A549 (cell line): Measurements from ENCODE around the gene AFF1. TPM values are rescaled to one million over a fixed set of nuclear protein-coding genes. Genes with fewer than 3 reads are reported as not detected.
A peak's percentile ranks its signal among the peaks of the same experiment; 100 is the strongest.

ENCODE experiments used
- ATAC-seq, 2 experiments: fragments of 200-7000 bp in 1 of 2; fragments of >200 bp in 1 of 2; cut with Nextera tagmentation in 1 of 2; cut with Tn5 transposase in 1 of 2; 3 replicates each; pipeline versions ENCODE4 v1.8.0 to v1.9.1; 2018 to 2020; ENCODE audit warnings: mild to moderate bottlenecking in 1 of 2, moderate library complexity in 1 of 2
- CTCF ChIA-PET: fragments of 300-600 bp; sonication (Branson Sonifier 250); formaldehyde crosslinking; extraction: SDS; loops from one replicate; lab custom pipeline; 2021; ENCODE audit warnings: antibody characterized with exemption, inconsistent platforms; lab: Yijun Ruan, JAX
- POLR2A ChIA-PET: fragments of 350-600 bp; formaldehyde crosslinking; extraction: SDS; loops from one replicate; lab custom pipeline; 2021; ENCODE audit warnings: antibody characterized with exemption, inconsistent platforms; lab: Yijun Ruan, JAX
- DNase-seq, 2 experiments: peaks; one replicate each; pipeline versions ENCODE4 v3.0.0 to v3.0.0-alpha.2; 2011 to 2016; ENCODE audit warnings: low read depth in 1 of 2, low spot score in 1 of 2
- FAIRE-seq: peaks from 2 replicates; lab custom pipeline; 2011; peaks lifted over from hg19 to GRCh38; lab: Jason Lieb, UNC
- H3K27ac ChIP-seq, 2 experiments: fragments of >200 bp; sonication (Bioruptor Twin); formaldehyde crosslinking; 3 replicates each; pipeline ENCODE4 v1.5.1; 2016 to 2017
- H3K4me1 ChIP-seq: fragments of >200 bp; sonication (Bioruptor Twin); formaldehyde crosslinking; 3 replicates; pipeline ENCODE4 v1.6.1; 2016
- H3K4me2 ChIP-seq: fragments of >200 bp; sonication (Bioruptor Twin); formaldehyde crosslinking; 3 replicates; pipeline ENCODE4 v1.6.1; 2016
- H3K4me3 ChIP-seq: fragments of >200 bp; sonication (Bioruptor Twin); formaldehyde crosslinking; 3 replicates; pipeline ENCODE4 v1.5.1; 2016
- H3K9me3 ChIP-seq: fragments of >200 bp; sonication (Bioruptor Twin); formaldehyde crosslinking; 3 replicates; pipeline ENCODE4 v1.6.1; 2016
- BHLHE40 ChIP-seq: IDR thresholded peaks from 2 replicates; pipeline ENCODE4 v1.6.1; 2012; ENCODE audit warnings: low read depth, low read length, inconsistent platforms
- CBX2 ChIP-seq: fragments of 200-600 bp; sonication (generic); IDR thresholded peaks from 2 replicates; pipeline ENCODE4 v1.6.1; 2016; ENCODE audit warnings: low read depth, mild to moderate bottlenecking, borderline replicate concordance
- CEBPB ChIP-seq, 2 experiments: fragments of >200 bp in 1 of 2; sonication (Bioruptor Twin) in 1 of 2; formaldehyde crosslinking in 1 of 2; IDR thresholded peaks; 2 replicates each; pipeline ENCODE4 v1.6.1; 2012 to 2016
- EHF ChIP-seq: fragments of 250-450 bp; sonication (Bioruptor Pico); IDR thresholded peaks from 2 replicates; pipeline ENCODE4 v1.5.0; 2020; ENCODE audit warnings: mild to moderate bottlenecking
- FOSB ChIP-seq: fragments of 250-450 bp; sonication (Bioruptor Pico); IDR thresholded peaks from 2 replicates; pipeline ENCODE4 v1.5.0; 2020; ENCODE audit warnings: mild to moderate bottlenecking, moderate library complexity
- HOXA7 ChIP-seq: fragments of 250-450 bp; sonication (Bioruptor Pico); IDR thresholded peaks from 2 replicates; pipeline ENCODE4 v1.5.0; 2020; ENCODE audit warnings: mild to moderate bottlenecking, moderate library complexity
- HOXB13 ChIP-seq: fragments of 250-450 bp; sonication (Bioruptor Pico); IDR thresholded peaks from 2 replicates; pipeline ENCODE4 v1.5.0; 2020; ENCODE audit warnings: low read depth, mild to moderate bottlenecking, moderate library complexity
- KDM5A ChIP-seq: fragments of 200-600 bp; sonication (generic); IDR thresholded peaks from 2 replicates; pipeline ENCODE4 v1.6.1; 2016; ENCODE audit warnings: antibody characterized with exemption, mild to moderate bottlenecking
- MAFK ChIP-seq: fragments of 450-650 bp; IDR thresholded peaks from 2 replicates; pipeline ENCODE4 v1.6.1; 2014; ENCODE audit not compliant: partially characterized antibody
- MYC ChIP-seq: IDR thresholded peaks from 2 replicates; pipeline ENCODE4 v1.6.1; 2012; ENCODE audit warnings: mild to moderate bottlenecking, inconsistent platforms, low read length, improper control_type of control experiment, borderline replicate concordance
- POLR2A ChIP-seq: IDR thresholded peaks from 2 replicates; pipeline ENCODE4 v1.6.1; 2012; ENCODE audit warnings: mild to moderate bottlenecking, low read length
- RAD21 ChIP-seq, 2 experiments: fragments of >200 bp in 1 of 2; sonication (Bioruptor Twin) in 1 of 2; formaldehyde crosslinking in 1 of 2; IDR thresholded peaks in 1 of 2; conservative IDR thresholded peaks in 1 of 2; 2 replicates in 1 of 2; 3 replicates in 1 of 2; pipeline ENCODE4 v1.6.1; 2012 to 2018; ENCODE audit warnings: inconsistent platforms in 1 of 2
- RFX5 ChIP-seq: fragments of 450-650 bp; IDR thresholded peaks from 2 replicates; pipeline ENCODE4 v1.7.1; 2014; ENCODE audit warnings: antibody characterized with exemption, mild to moderate bottlenecking, moderate library complexity
- RNF2 ChIP-seq: fragments of 200-600 bp; sonication (generic); IDR thresholded peaks from 2 replicates; pipeline ENCODE4 v1.6.1; 2016; ENCODE audit warnings: low read depth, mild to moderate bottlenecking, antibody characterized with exemption, moderate library complexity, borderline replicate concordance
- ZSCAN20 ChIP-seq: fragments of 250-450 bp; sonication (Bioruptor Pico); IDR thresholded peaks from 2 replicates; pipeline ENCODE4 v1.8.0; 2022; ENCODE audit warnings: mild to moderate bottlenecking, moderate library complexity
- WGBS: methylation state at CpG from one replicate; pipeline ENCODE4 v1.1.6; 2017; ENCODE audit errors: missing lambda C conversion rate; 5-methylcytosine and 5-hydroxymethylcytosine counted together
- polyA plus RNA-seq, 4 experiments: library from polyadenylated mRNA; depleted of rRNA in 3 of 4; stranded (reverse); fragments of >200 nt; fragmentation: RNase III in 1 of 4; extraction: RNeasy Plus Mini Kit Qiagen cat#74134 plus additional on column Dnase treatment in 1 of 4; gene quantifications; 2 replicates in 3 of 4; 3 replicates in 1 of 4; pipeline ENCODE4 v1.2.3, GENCODE V29; 2011 to 2017
- TF ChIP-seq, protein P1 (sequence below): IDR thresholded peaks from 2 replicates; pipeline ENCODE4 v1.6.1; 2012
- TF ChIP-seq, protein P2 (sequence below): IDR thresholded peaks from 2 replicates; pipeline ENCODE4 v1.6.1; 2012; ENCODE audit warnings: low read depth, borderline replicate concordance
- TF ChIP-seq, protein P3 (sequence below): fragments of 450-650 bp; IDR thresholded peaks from 2 replicates; pipeline ENCODE4 v1.6.1; 2014; ENCODE audit warnings: antibody characterized with exemption
- TF ChIP-seq, protein P4 (sequence below): fragments of >200 bp; sonication (Bioruptor Twin); formaldehyde crosslinking; IDR thresholded peaks from 2 replicates; pipeline ENCODE4 v1.6.1; 2016

AFF1 gene
- polyA plus RNA-seq, 2 of the 4 experiments (the other 2 are of a cell fraction): 13.7 to 15.4 TPM

- ChIA-PET CTCF (interaction anchor here (0.5 kb wide), 1 partner anchor 1847 kb away, joined by 4 read pairs; no protein-coding TSS in a partner anchor), POLR2A (interaction anchor here (1.4 kb wide), 1 partner anchor 35 kb away, joined by 7 read pairs; the partner anchor contains the start of gene AFF1)
- TF ChIP-seq HOXB13 (CRISPR knock-in tag) (no peak), EHF (CRISPR knock-in tag) (no peak), RAD21 (conservative IDR thresholded peaks at IDR 0.05 in 1 of 2, IDR thresholded peaks at IDR 0.05 in 1 of 2) (no peak), HOXA7 (CRISPR knock-in tag) (no peak), MYC (no peak), POLR2A (no peak), KDM5A (no peak), ZSCAN20 (no peak), BHLHE40 (no peak)
- TF ChIP-seq, protein P1, sequence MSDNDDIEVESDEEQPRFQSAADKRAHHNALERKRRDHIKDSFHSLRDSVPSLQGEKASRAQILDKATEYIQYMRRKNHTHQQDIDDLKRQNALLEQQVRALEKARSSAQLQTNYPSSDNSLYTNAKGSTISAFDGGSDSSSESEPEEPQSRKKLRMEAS: no peak
- TF ChIP-seq, protein P2, sequence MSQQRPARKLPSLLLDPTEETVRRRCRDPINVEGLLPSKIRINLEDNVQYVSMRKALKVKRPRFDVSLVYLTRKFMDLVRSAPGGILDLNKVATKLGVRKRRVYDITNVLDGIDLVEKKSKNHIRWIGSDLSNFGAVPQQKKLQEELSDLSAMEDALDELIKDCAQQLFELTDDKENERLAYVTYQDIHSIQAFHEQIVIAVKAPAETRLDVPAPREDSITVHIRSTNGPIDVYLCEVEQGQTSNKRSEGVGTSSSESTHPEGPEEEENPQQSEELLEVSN: no peak
- no peaks in the 10 kb centered on the region for H3K9me3 ChIP-seq
- no peak overlapping the region for H3K27ac ChIP-seq
- H3K4me1 ChIP-seq: peaks cover 46% of the 10 kb centered on the region
- DNase-seq (no peak), ATAC-seq (no peak), FAIRE-seq (no peak)
- H3K4me3 ChIP-seq: no peak overlapping the region
- H3K4me2 ChIP-seq: 0 out of 3 replicates have a peak overlapping the region, but pooled peaks have one; percentile 4
- 78% methylated on average over 8 of the region's 8 CpGs for WGBS
Observed at GRCh38 chr4:86970447-86971354, 35.9 kb downstream of the AFF1 start.

- no peak overlapping the region for H3K27ac ChIP-seq
- H3K9me3 ChIP-seq: no peaks in the 10 kb centered on the region
- ATAC-seq (no peak), DNase-seq (no peak), FAIRE-seq (no peak)
- peaks cover 41% of the 10 kb centered on the region for H3K4me1 ChIP-seq
- CTCF ChIA-PET: no interaction called here
- POLR2A ChIA-PET: interaction anchor here (1.4 kb wide), 1 partner anchor 36 kb away, joined by 7 read pairs; the partner anchor contains the start of gene AFF1
- TF ChIP-seq, protein P3, sequence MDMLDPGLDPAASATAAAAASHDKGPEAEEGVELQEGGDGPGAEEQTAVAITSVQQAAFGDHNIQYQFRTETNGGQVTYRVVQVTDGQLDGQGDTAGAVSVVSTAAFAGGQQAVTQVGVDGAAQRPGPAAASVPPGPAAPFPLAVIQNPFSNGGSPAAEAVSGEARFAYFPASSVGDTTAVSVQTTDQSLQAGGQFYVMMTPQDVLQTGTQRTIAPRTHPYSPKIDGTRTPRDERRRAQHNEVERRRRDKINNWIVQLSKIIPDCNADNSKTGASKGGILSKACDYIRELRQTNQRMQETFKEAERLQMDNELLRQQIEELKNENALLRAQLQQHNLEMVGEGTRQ: no peak
- TF ChIP-seq FOSB (CRISPR knock-in tag) (no peak), RNF2 (no peak), ZSCAN20 (no peak), EHF (CRISPR knock-in tag) (no peak), MAFK (no peak), RAD21 (conservative IDR thresholded peaks at IDR 0.05 in 1 of 2, IDR thresholded peaks at IDR 0.05 in 1 of 2) (no peak)
- TF ChIP-seq, protein P2: no peak
- H3K4me3 ChIP-seq: no peak overlapping the region
- no peak overlapping the region for H3K4me2 ChIP-seq
Observed at GRCh38 chr4:86971355-86971683, 36.5 kb downstream of the AFF1 start.

- WGBS: 61% methylated on average over 3 of the region's 3 CpGs
- FAIRE-seq: no peak
- POLR2A ChIA-PET: no interaction called here
- Histone ChIP-seq H3K4me2 (peak overlapping the region; percentile 58), H3K27ac (peak overlapping the region; percentile 1 to 46; a peak in 2 of 6 replicates), H3K9me3 (no peaks in the 10 kb centered on the region), H3K4me3 (no peak overlapping the region), H3K4me1 (peaks cover 49% of the 10 kb centered on the region)
- no peak for DNase-seq
- CTCF ChIA-PET: interaction anchor here (0.5 to 1.1 kb wide), 2 partner anchors 14 to 20 kb away, joined by 3 read pairs; no protein-coding TSS in a partner anchor
- no peak for TF ChIP-seq HOXA7 (CRISPR knock-in tag)
- TF ChIP-seq CEBPB (IDR thresholded peaks at IDR 0.05): peak in 1 of 2 experiments; percentile 45; a peak in 1 of 4 replicates
- no peak for TF ChIP-seq RFX5
- TF ChIP-seq CBX2: no peak
- no peak for TF ChIP-seq RNF2
- TF ChIP-seq, protein P4, sequence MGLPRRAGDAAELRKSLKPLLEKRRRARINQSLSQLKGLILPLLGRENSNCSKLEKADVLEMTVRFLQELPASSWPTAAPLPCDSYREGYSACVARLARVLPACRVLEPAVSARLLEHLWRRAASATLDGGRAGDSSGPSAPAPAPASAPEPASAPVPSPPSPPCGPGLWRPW: no peak
- ATAC-seq: no peak
Observed at GRCh38 chr4:86972997-86973396, 38.2 kb downstream of the AFF1 start.
